ENCODE measurements around the gene C2orf72.

C2orf72 gene

GRCh38 chr2:231088754-231089153 lies 51.4 kb downstream of the C2orf72 start:
- no peak for DNase-seq

- no peak for DNase-seq
Measured at GRCh38 chr2:231093933-231094332, 56.6 kb downstream of the C2orf72 start.

GRCh38 chr2:231094736-231095346 lies 57.5 kb downstream of the C2orf72 start:
- no peak for DNase-seq

Measured in T1000 (cell line).